Kidney tubule cell (primary cell): ENCODE data around the gene XRRA1.
A peak's percentile ranks its signal among the peaks of the same experiment; 100 is the strongest.
"Not testable (repeated sequence)": the region's sequence is repeated elsewhere in the genome, so short reads cannot be mapped to it uniquely, and the experiment has no call there.

Source experiments
- DNase-seq: peaks from one replicate; pipeline ENCODE4 v3.0.0-alpha.2; 2018; ENCODE audit warnings: low spot score

Gene XRRA1

GRCh38 chr11:74948898-74949752, at the start of gene XRRA1, which contains the start of gene SPCS2:
Gene XRRA1, minus strand, starts transcription at chr11:74949091. Its CDS starts 8,213 bp downstream, at chr11:74940878.
Gene SPCS2, plus strand, starts transcription at chr11:74949266. Its CDS starts 20 bp downstream, at chr11:74949286.
- peak; percentile 99 for DNase-seq

- DNase-seq: no peak
Measured at GRCh38 chr11:74992852-74993251, 44.0 kb upstream of the XRRA1 start.

- no peak for DNase-seq
Measured at GRCh38 chr11:74990941-74991340, 42.0 kb upstream of the XRRA1 start.

GRCh38 chr11:74990150-74990549, 41.3 kb upstream of the XRRA1 start:
- not testable (repeated sequence) for DNase-seq

GRCh38 chr11:74989260-74989638, 40.4 kb upstream of the XRRA1 start:
- no peak for DNase-seq

GRCh38 chr11:74988541-74989259, 39.8 kb upstream of the XRRA1 start, which contains the start of gene NEU3:
Gene NEU3, plus strand, starts transcription at chr11:74988933. Its CDS starts 128 bp downstream, at chr11:74989061.
- DNase-seq: peak; percentile 86

GRCh38 chr11:74984730-74985129, 35.8 kb upstream of the XRRA1 start:
- no peak for DNase-seq

GRCh38 chr11:74984070-74984469, 35.2 kb upstream of the XRRA1 start:
- no peak for DNase-seq

GRCh38 chr11:74981888-74982287, 33.0 kb upstream of the XRRA1 start:
- no peak for DNase-seq

- no peak for DNase-seq
Measured at GRCh38 chr11:74980634-74981033, 31.7 kb upstream of the XRRA1 start.

GRCh38 chr11:74978041-74978440, 29.1 kb upstream of the XRRA1 start:
- DNase-seq: no peak

GRCh38 chr11:74971424-74971823, 22.5 kb upstream of the XRRA1 start:
- DNase-seq: no peak

- no peak for DNase-seq
Measured at GRCh38 chr11:74970852-74971395, 22.0 kb upstream of the XRRA1 start.

- no peak for DNase-seq
Measured at GRCh38 chr11:74966651-74967050, 17.8 kb upstream of the XRRA1 start.

GRCh38 chr11:74960128-74960527, 11.2 kb upstream of the XRRA1 start:
- not testable (repeated sequence) for DNase-seq

- DNase-seq: no peak
Measured at GRCh38 chr11:74957937-74958629, 9.2 kb upstream of the XRRA1 start.

GRCh38 chr11:74956397-74957015, 7.6 kb upstream of the XRRA1 start:
- no peak for DNase-seq

- DNase-seq: no peak
Measured at GRCh38 chr11:74954199-74954598, 5.3 kb upstream of the XRRA1 start.

GRCh38 chr11:74953451-74953850, 4.6 kb upstream of the XRRA1 start:
- DNase-seq: no peak

- no peak for DNase-seq
Measured at GRCh38 chr11:74952752-74953151, 3.9 kb upstream of the XRRA1 start.

GRCh38 chr11:74951226-74951625, 2.3 kb upstream of the XRRA1 start:
- DNase-seq: no peak
